ENCODE measurements around the gene SLC51A.

The SLC51A gene

GRCh38 chr3:196193736-196194541 lies 22.4 kb upstream of the SLC51A start:
- DNase-seq = no peak
- in situ Hi-C loops (cut with HindIII; ENCODE audit: low pct_ligation_motif_present, low sequenced_read_pairs) = no loop called here
- Histone ChIP-seq H3K4me3 (ENCODE audit: low read depth, low read length) (no peak overlapping the region), H3K27ac (no peak overlapping the region), H3K27me3 (replicated peaks) (no peaks in the 10 kb centered on the region), H3K36me3 (replicated peaks) (no peaks in the 10 kb centered on the region)
- no peak for TF ChIP-seq CTCF (IDR thresholded peaks at IDR 0.05; ENCODE audit: low read depth, low read length, missing control alignments)

GRCh38 chr3:196194542-196194915 lies 21.8 kb upstream of the SLC51A start:
- H3K4me3 ChIP-seq (ENCODE audit: low read depth, low read length) = no peak overlapping the region
- no peak for TF ChIP-seq CTCF (IDR thresholded peaks at IDR 0.05; ENCODE audit: low read depth, low read length, missing control alignments)
- in situ Hi-C loops (cut with HindIII; ENCODE audit: low pct_ligation_motif_present, low sequenced_read_pairs) = no loop called here

GRCh38 chr3:196195664-196196265 lies 20.6 kb upstream of the SLC51A start:
- in situ Hi-C loops (cut with HindIII; ENCODE audit: low pct_ligation_motif_present, low sequenced_read_pairs) = no loop called here
- Histone ChIP-seq H3K36me3 (replicated peaks) (no peaks in the 10 kb centered on the region), H3K27ac (no peak overlapping the region), H3K4me3 (ENCODE audit: low read depth, low read length) (no peak overlapping the region), H3K27me3 (replicated peaks) (no peaks in the 10 kb centered on the region)
- DNase-seq = no peak
- TF ChIP-seq CTCF (IDR thresholded peaks at IDR 0.05; ENCODE audit: low read depth, low read length, missing control alignments) = no peak

More at GRCh38 chr3:196194542-196194915, 21.8 kb upstream of the SLC51A start:
- Histone ChIP-seq H3K27ac (no peak overlapping the region), H3K27me3 (replicated peaks) (no peaks in the 10 kb centered on the region), H3K36me3 (replicated peaks) (no peaks in the 10 kb centered on the region)
- DNase-seq = no peak

- no peak for TF ChIP-seq CTCF (IDR thresholded peaks at IDR 0.05; ENCODE audit: low read depth, low read length, missing control alignments)
- no peak for DNase-seq
- no peak overlapping the region for H3K27ac ChIP-seq
- no peaks in the 10 kb centered on the region for H3K27me3 ChIP-seq (replicated peaks)
- H3K36me3 ChIP-seq (replicated peaks) = no peaks in the 10 kb centered on the region
- H3K4me3 ChIP-seq (ENCODE audit: low read depth, low read length) = no peak overlapping the region
- in situ Hi-C loops (cut with HindIII; ENCODE audit: low pct_ligation_motif_present, low sequenced_read_pairs) = no loop called here
These were observed 18.8 kb upstream of the SLC51A start for GRCh38 chr3:196197524-196197923.

- no peak for TF ChIP-seq CTCF (IDR thresholded peaks at IDR 0.05; ENCODE audit: low read depth, low read length, missing control alignments)
- no peak overlapping the region for H3K27ac ChIP-seq
- no peak overlapping the region for H3K4me3 ChIP-seq (ENCODE audit: low read depth, low read length)
- in situ Hi-C loops (cut with HindIII; ENCODE audit: low pct_ligation_motif_present, low sequenced_read_pairs) = no loop called here
- no peaks in the 10 kb centered on the region for H3K36me3 ChIP-seq (replicated peaks)
- no peaks in the 10 kb centered on the region for H3K27me3 ChIP-seq (replicated peaks)
- no peak for DNase-seq
These were observed 18.2 kb upstream of the SLC51A start for GRCh38 chr3:196198081-196198675.
